ENCODE data around the gene CLCNKB.

- TF ChIP-seq CTCF (IDR thresholded peaks at IDR 0.05), result no peak
- TF ChIP-seq ZFX (IDR thresholded peaks at IDR 0.05; ENCODE audit: borderline replicate concordance), result no peak
Observed at GRCh38 chr1:16090076-16090826, 46.7 kb downstream of the CLCNKB start.
